ENCODE data around the gene ASIC4. TPM values are rescaled to one million over a fixed set of nuclear protein-coding genes. Genes with fewer than 3 reads are reported as not detected.

ASIC4 gene
- total RNA-seq, 1 experiment from 2014 or later: 2.1 TPM

DNA sequence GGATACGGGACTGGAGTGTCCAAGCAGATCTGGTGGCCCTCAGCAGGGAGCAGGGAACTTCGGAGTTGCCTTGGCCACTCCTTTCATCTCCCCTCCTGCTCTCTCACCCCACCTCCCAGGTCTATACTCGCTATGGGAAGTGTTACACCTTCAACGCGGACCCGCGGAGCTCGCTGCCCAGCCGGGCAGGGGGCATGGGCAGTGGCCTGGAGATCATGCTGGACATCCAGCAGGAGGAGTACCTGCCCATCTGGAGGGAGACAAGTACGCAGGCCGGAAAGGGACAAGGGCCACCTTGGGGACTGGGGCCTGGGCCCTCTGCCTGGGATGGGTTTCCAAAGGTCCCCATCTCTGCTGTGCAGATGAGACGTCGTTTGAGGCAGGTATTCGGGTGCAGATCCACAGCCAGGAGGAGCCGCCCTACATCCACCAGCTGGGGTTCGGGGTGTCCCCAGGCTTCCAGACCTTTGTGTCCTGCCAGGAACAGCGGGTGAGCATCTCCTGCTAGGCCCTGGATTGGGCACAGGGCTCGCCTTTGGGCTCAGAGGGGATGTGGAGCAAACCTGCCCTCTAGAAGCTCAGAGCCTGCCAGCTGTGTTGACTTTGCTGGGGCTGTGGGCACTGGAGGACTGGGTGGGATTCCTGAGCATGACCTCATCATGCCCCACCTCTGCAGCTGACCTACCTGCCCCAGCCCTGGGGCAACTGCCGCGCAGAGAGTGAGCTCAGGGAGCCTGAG, 17.5 kb downstream of the ASIC4 start:
- H3K4me3 ChIP-seq (replicated peaks in 1 of 2; ENCODE audit: low read depth in 1 of 2, low read length in 2 of 2): no peak overlapping the region
- RAD21 ChIA-PET (ENCODE audit: low non-redundant PET in 1 of 2, low total read pairs in 2 of 2, uncharacterized antibody in 2 of 2, unreplicated experiment in 2 of 2): interaction anchor here in 1 of 2 experiments (2.9 kb wide), 1 partner anchor 129 kb away, joined by 20 read pairs; no protein-coding TSS in a partner anchor

GRCh38 chr2:219532378-219532649, 18.0 kb downstream of the ASIC4 start:
- TF ChIP-seq EGR1 (IDR thresholded peaks at IDR 0.05; ENCODE audit: low read depth) (no peak), JUND (IDR thresholded peaks at IDR 0.05) (no peak), ZFX (IDR thresholded peaks at IDR 0.05) (no peak), EZH2 (IDR thresholded peaks at IDR 0.05) (no peak), RAD21 (IDR thresholded peaks at IDR 0.05; ENCODE audit: low read depth) (no peak), POLR2AphosphoS5 (IDR thresholded peaks at IDR 0.05; ENCODE audit: low read depth, low read length) (no peak), FOSL1 (IDR thresholded peaks at IDR 0.05; ENCODE audit: low read depth) (no peak), YY1 (IDR thresholded peaks at IDR 0.05; ENCODE audit: extremely low read depth, insufficient replicate concordance, low read depth, low read length) (no peak), CBX3 (IDR thresholded peaks at IDR 0.05; ENCODE audit: low read depth) (no peak)
- TF ChIP-seq, protein P1, sequence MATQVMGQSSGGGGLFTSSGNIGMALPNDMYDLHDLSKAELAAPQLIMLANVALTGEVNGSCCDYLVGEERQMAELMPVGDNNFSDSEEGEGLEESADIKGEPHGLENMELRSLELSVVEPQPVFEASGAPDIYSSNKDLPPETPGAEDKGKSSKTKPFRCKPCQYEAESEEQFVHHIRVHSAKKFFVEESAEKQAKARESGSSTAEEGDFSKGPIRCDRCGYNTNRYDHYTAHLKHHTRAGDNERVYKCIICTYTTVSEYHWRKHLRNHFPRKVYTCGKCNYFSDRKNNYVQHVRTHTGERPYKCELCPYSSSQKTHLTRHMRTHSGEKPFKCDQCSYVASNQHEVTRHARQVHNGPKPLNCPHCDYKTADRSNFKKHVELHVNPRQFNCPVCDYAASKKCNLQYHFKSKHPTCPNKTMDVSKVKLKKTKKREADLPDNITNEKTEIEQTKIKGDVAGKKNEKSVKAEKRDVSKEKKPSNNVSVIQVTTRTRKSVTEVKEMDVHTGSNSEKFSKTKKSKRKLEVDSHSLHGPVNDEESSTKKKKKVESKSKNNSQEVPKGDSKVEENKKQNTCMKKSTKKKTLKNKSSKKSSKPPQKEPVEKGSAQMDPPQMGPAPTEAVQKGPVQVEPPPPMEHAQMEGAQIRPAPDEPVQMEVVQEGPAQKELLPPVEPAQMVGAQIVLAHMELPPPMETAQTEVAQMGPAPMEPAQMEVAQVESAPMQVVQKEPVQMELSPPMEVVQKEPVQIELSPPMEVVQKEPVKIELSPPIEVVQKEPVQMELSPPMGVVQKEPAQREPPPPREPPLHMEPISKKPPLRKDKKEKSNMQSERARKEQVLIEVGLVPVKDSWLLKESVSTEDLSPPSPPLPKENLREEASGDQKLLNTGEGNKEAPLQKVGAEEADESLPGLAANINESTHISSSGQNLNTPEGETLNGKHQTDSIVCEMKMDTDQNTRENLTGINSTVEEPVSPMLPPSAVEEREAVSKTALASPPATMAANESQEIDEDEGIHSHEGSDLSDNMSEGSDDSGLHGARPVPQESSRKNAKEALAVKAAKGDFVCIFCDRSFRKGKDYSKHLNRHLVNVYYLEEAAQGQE (IDR thresholded peaks at IDR 0.05; ENCODE audit: low read depth): no peak
- ATAC-seq (no peak), DNase-seq (ENCODE audit: low read depth, low spot score) (no peak)

More for the DNA sequence above, 17.5 kb downstream of the ASIC4 start:
- Histone ChIP-seq H3K4me1 (ENCODE audit: control insufficient read depth in 1 of 2, insufficient read depth in 2 of 2, low read length in 2 of 2) (peaks cover 13 to 39% of the 10 kb centered on the region in 2 experiments; a peak in 3 of 4 replicates), H3K79me2 (ENCODE audit: insufficient read depth, low read length) (no peaks in the 10 kb centered on the region), H2AFZ (ENCODE audit: low read depth, low read length, poor library complexity, severe bottlenecking) (no peak overlapping the region), H3K27ac (ENCODE audit: low read depth, low read length) (no peak overlapping the region), H3K9ac (ENCODE audit: low read length) (no peak overlapping the region), H3K9me3 (ENCODE audit: control insufficient read depth in 1 of 2, insufficient read depth in 1 of 2, low read depth in 1 of 2, low read length in 2 of 2) (no peaks in the 10 kb centered on the region), H4K20me1 (ENCODE audit: insufficient read depth) (no peaks in the 10 kb centered on the region), H3K4me2 (ENCODE audit: low read length) (no peak overlapping the region), H3K36me3 (ENCODE audit: control insufficient read depth in 1 of 2, insufficient read depth in 2 of 2, low read length in 2 of 2) (no peaks in the 10 kb centered on the region), H3K27me3 (ENCODE audit: insufficient read depth, low read length) (no peaks in the 10 kb centered on the region), H3K9me2 (ENCODE audit: insufficient read depth) (no peaks in the 10 kb centered on the region)
- intact Hi-C loops (cut with micrococcal nuclease): loop anchor here (10.0 kb wide), 1 partner anchor 357 kb away; the partner anchor contains the start of genes CNPPD1, RETREG2 and SLC23A3
- no TSS peak for BruUV-seq (replicated peaks)
- no peak for DNase-seq (ENCODE audit: low read depth, low spot score)
- TF ChIP-seq ZNF274 (IDR thresholded peaks at IDR 0.05; ENCODE audit: low read depth, low read length) (no peak), POLR2AphosphoS5 (IDR thresholded peaks at IDR 0.05; ENCODE audit: low read depth, low read length) (no peak), EZH2 (IDR thresholded peaks at IDR 0.05) (no peak)
- TF ChIP-seq, protein P2, sequence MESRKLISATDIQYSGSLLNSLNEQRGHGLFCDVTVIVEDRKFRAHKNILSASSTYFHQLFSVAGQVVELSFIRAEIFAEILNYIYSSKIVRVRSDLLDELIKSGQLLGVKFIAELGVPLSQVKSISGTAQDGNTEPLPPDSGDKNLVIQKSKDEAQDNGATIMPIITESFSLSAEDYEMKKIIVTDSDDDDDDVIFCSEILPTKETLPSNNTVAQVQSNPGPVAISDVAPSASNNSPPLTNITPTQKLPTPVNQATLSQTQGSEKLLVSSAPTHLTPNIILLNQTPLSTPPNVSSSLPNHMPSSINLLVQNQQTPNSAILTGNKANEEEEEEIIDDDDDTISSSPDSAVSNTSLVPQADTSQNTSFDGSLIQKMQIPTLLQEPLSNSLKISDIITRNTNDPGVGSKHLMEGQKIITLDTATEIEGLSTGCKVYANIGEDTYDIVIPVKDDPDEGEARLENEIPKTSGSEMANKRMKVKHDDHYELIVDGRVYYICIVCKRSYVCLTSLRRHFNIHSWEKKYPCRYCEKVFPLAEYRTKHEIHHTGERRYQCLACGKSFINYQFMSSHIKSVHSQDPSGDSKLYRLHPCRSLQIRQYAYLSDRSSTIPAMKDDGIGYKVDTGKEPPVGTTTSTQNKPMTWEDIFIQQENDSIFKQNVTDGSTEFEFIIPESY (IDR thresholded peaks at IDR 0.05; ENCODE audit: extremely low read depth, insufficient replicate concordance, low read length): no peak
- TF ChIP-seq, protein P3, sequence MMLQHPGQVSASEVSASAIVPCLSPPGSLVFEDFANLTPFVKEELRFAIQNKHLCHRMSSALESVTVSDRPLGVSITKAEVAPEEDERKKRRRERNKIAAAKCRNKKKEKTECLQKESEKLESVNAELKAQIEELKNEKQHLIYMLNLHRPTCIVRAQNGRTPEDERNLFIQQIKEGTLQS (IDR thresholded peaks at IDR 0.05): no peak
- POLR2A ChIA-PET: no interaction called here
- CTCF ChIA-PET: interaction anchor here (0.6 to 7.7 kb wide), 6 partner anchors 8 to 129 kb away, joined by 3 to 103 read pairs (median 4); partner anchors contain the start of gene GMPPA
- no peak for ATAC-seq

More at GRCh38 chr2:219532378-219532649, 18.0 kb downstream of the ASIC4 start:
- no peaks in the 10 kb centered on the region for H3K9me3 ChIP-seq (ENCODE audit: control insufficient read depth in 1 of 2, insufficient read depth in 1 of 2, low read depth in 1 of 2, low read length in 2 of 2)
- no peak overlapping the region for H3K27ac ChIP-seq (ENCODE audit: low read depth, low read length)
- POLR2A ChIA-PET: no interaction called here
- no peaks in the 10 kb centered on the region for H3K79me2 ChIP-seq (ENCODE audit: insufficient read depth, low read length)
- RAD21 ChIA-PET (ENCODE audit: low non-redundant PET in 1 of 2, low total read pairs in 2 of 2, uncharacterized antibody in 2 of 2, unreplicated experiment in 2 of 2): no interaction called here
- H3K4me3 ChIP-seq (replicated peaks in 1 of 2; ENCODE audit: low read depth in 1 of 2, low read length in 2 of 2): no peak overlapping the region
- H3K9me2 ChIP-seq (ENCODE audit: insufficient read depth): no peaks in the 10 kb centered on the region
- intact Hi-C loops (cut with micrococcal nuclease): loop anchor here (10.0 kb wide), 1 partner anchor 358 kb away; the partner anchor contains the start of genes CNPPD1, RETREG2 and SLC23A3
- H4K20me1 ChIP-seq (ENCODE audit: insufficient read depth): no peaks in the 10 kb centered on the region
- no peak overlapping the region for H2AFZ ChIP-seq (ENCODE audit: low read depth, low read length, poor library complexity, severe bottlenecking)
- CTCF ChIA-PET: interaction anchor here (0.6 to 7.7 kb wide), 3 partner anchors 8 to 129 kb away, joined by 4 to 103 read pairs (median 5); a partner anchor contains a TSS
- BruUV-seq (replicated peaks): no TSS peak
- no peak overlapping the region for H3K4me2 ChIP-seq (ENCODE audit: low read length)
- no peak overlapping the region for H3K9ac ChIP-seq (ENCODE audit: low read length)
- H3K27me3 ChIP-seq (ENCODE audit: insufficient read depth, low read length): no peaks in the 10 kb centered on the region
- no peaks in the 10 kb centered on the region for H3K36me3 ChIP-seq (ENCODE audit: control insufficient read depth in 1 of 2, insufficient read depth in 2 of 2, low read length in 2 of 2)
- peaks cover 13 to 39% of the 10 kb centered on the region in 2 experiments; a peak in 3 of 4 replicates for H3K4me1 ChIP-seq (ENCODE audit: control insufficient read depth in 1 of 2, insufficient read depth in 2 of 2, low read length in 2 of 2)
